ENCODE data around the gene BRSK1. TPM values are rescaled to one million over a fixed set of nuclear protein-coding genes. Genes with fewer than 3 reads are reported as not detected.

Gene BRSK1
- total and polyA plus RNA-seq, 3 donors from 2014 or later, result 12.8 to 20.7 (median 14.9) TPM

- intact Hi-C loops (cut with DNase I; ENCODE audit: low total_unique reads), result no loop called here
- DNase-seq, result no peak
- Histone ChIP-seq H3K4me1 (peaks cover 8% of the 10 kb centered on the region), H3K36me3 (ENCODE audit: low read depth, missing control alignments) (no peaks in the 10 kb centered on the region), H3K9me3 (no peaks in the 10 kb centered on the region), H3K27ac (no peak overlapping the region), H3K4me3 (no peak overlapping the region), H3K27me3 (no peaks in the 10 kb centered on the region)
- WGBS, 2 donors, result 90 to 96% methylated on average over 10 to 15 of the region's 15 CpGs
- no peak for TF ChIP-seq POLR2A (IDR thresholded peaks at IDR 0.05)
- no peak for TF ChIP-seq CTCF (IDR thresholded peaks at IDR 0.05)
These were observed 6.9 kb upstream of the BRSK1 start for GRCh38 chr19:55276720-55277430.

GRCh38 chr19:55277494-55277893 is 6.3 kb upstream of the BRSK1 start:
- no peak for TF ChIP-seq CTCF (IDR thresholded peaks at IDR 0.05)
- no peak for TF ChIP-seq POLR2A (IDR thresholded peaks at IDR 0.05)
- intact Hi-C loops (cut with DNase I; ENCODE audit: low total_unique reads), result no loop called here

GRCh38 chr19:55278391-55279135 is 5.2 kb upstream of the BRSK1 start:
- TF ChIP-seq POLR2A (IDR thresholded peaks at IDR 0.05) (no peak), CTCF (IDR thresholded peaks at IDR 0.05) (no peak)
- Histone ChIP-seq H3K4me1 (peaks cover 8% of the 10 kb centered on the region), H3K27ac (no peak overlapping the region), H3K9me3 (no peaks in the 10 kb centered on the region), H3K4me3 (no peak overlapping the region), H3K36me3 (ENCODE audit: low read depth, missing control alignments) (no peaks in the 10 kb centered on the region), H3K27me3 (no peaks in the 10 kb centered on the region)
- 81 to 82% methylated on average over 13 of the region's 13 CpGs for WGBS, 2 donors
- intact Hi-C loops (cut with DNase I; ENCODE audit: low total_unique reads), result no loop called here
- no peak for DNase-seq

More at GRCh38 chr19:55277494-55277893, 6.3 kb upstream of the BRSK1 start:
- no peak overlapping the region for H3K27ac ChIP-seq
- H3K27me3 ChIP-seq, result no peaks in the 10 kb centered on the region
- 84 to 89% methylated on average over 14 to 17 of the region's 17 CpGs for WGBS, 2 donors
- H3K4me1 ChIP-seq, result peaks cover 8% of the 10 kb centered on the region
- DNase-seq, result no peak
- no peaks in the 10 kb centered on the region for H3K36me3 ChIP-seq (ENCODE audit: low read depth, missing control alignments)
- no peaks in the 10 kb centered on the region for H3K9me3 ChIP-seq
- no peak overlapping the region for H3K4me3 ChIP-seq

GRCh38 chr19:55279340-55279739 is 4.5 kb upstream of the BRSK1 start:
- intact Hi-C loops (cut with DNase I; ENCODE audit: low total_unique reads), result no loop called here
- 2 to 8% methylated on average over 22 to 23 of the region's 23 CpGs for WGBS, 2 donors

More at GRCh38 chr19:55279340-55279739, 4.5 kb upstream of the BRSK1 start:
- Histone ChIP-seq H3K27ac (peak overlapping the region; percentile 68 to 75), H3K4me3 (peak overlapping the region; percentile 59 to 82), H3K27me3 (no peaks in the 10 kb centered on the region), H3K9me3 (no peaks in the 10 kb centered on the region), H3K4me1 (peaks cover 8% of the 10 kb centered on the region), H3K36me3 (ENCODE audit: low read depth, missing control alignments) (no peaks in the 10 kb centered on the region)
- TF ChIP-seq POLR2A (IDR thresholded peaks at IDR 0.05) (no peak), CTCF (IDR thresholded peaks at IDR 0.05) (no peak)
- no peak for DNase-seq

Data from testis (tissue), 3 donors.